ENCODE results near the gene STK32B. TPM values are rescaled to one million over a fixed set of nuclear protein-coding genes. Genes with fewer than 3 reads are reported as not detected.

The STK32B gene
- total and polyA plus RNA-seq, 8 donors, result 0.55 to 6.6 (median 1.6) TPM

- H3K4me1 ChIP-seq, result no peaks in the 10 kb centered on the region
- no peaks in the 10 kb centered on the region for H3K27me3 ChIP-seq
- intact Hi-C loops (cut with DNase I), result no loop called here
- TF ChIP-seq CTCF (IDR thresholded peaks at IDR 0.05), result no peak
- 62 to 75% methylated on average over 4 of the region's 4 CpGs for WGBS, 2 donors
- DNase-seq (no peak), ATAC-seq (no peak), FAIRE-seq (no peak)
- no peaks in the 10 kb centered on the region for H3K36me3 ChIP-seq
- H3K27ac ChIP-seq, result no peak overlapping the region
- no peaks in the 10 kb centered on the region for H3K9me3 ChIP-seq
- H3K4me3 ChIP-seq, result no peak overlapping the region
Observed at GRCh38 chr4:5412296-5412695, 361.0 kb downstream of the STK32B start.

- H3K4me3 ChIP-seq, result no peak overlapping the region
- intact Hi-C loops (cut with DNase I), result no loop called here
- no peaks in the 10 kb centered on the region for H3K9me3 ChIP-seq
- no peak for ATAC-seq
- FAIRE-seq, result no peak
- DNase-seq, result no peak
- H3K36me3 ChIP-seq, result no peaks in the 10 kb centered on the region
- no peaks in the 10 kb centered on the region for H3K4me1 ChIP-seq
- H3K27ac ChIP-seq, result no peak overlapping the region
- no peak for TF ChIP-seq CTCF (IDR thresholded peaks at IDR 0.05)
- WGBS, 2 donors, result 82 to 100% methylated on average over 1 of the region's 1 CpG
- no peaks in the 10 kb centered on the region for H3K27me3 ChIP-seq
Observed at GRCh38 chr4:5412751-5413150, 361.5 kb downstream of the STK32B start.

GRCh38 chr4:5416637-5417036, 365.4 kb downstream of the STK32B start:
- DNase-seq (no peak), ATAC-seq (no peak), FAIRE-seq (no peak)
- WGBS, 2 donors, result 72 to 81% methylated on average over 7 of the region's 7 CpGs
- intact Hi-C loops (cut with DNase I), result no loop called here
- Histone ChIP-seq H3K9me3 (no peaks in the 10 kb centered on the region), H3K4me3 (no peak overlapping the region), H3K4me1 (no peaks in the 10 kb centered on the region), H3K27me3 (no peaks in the 10 kb centered on the region), H3K36me3 (no peaks in the 10 kb centered on the region), H3K27ac (no peak overlapping the region)
- no peak for TF ChIP-seq CTCF (IDR thresholded peaks at IDR 0.05)

GRCh38 chr4:5420266-5420665, 369.0 kb downstream of the STK32B start:
- TF ChIP-seq CTCF (IDR thresholded peaks at IDR 0.05), result no peak
- Histone ChIP-seq H3K9me3 (no peaks in the 10 kb centered on the region), H3K27me3 (no peaks in the 10 kb centered on the region), H3K36me3 (no peaks in the 10 kb centered on the region), H3K4me3 (no peak overlapping the region), H3K27ac (no peak overlapping the region), H3K4me1 (no peaks in the 10 kb centered on the region)
- no peak for DNase-seq
- intact Hi-C loops (cut with DNase I), result no loop called here
- 64 to 70% methylated on average over 6 of the region's 6 CpGs for WGBS, 2 donors
- FAIRE-seq, result no peak
- ATAC-seq, result no peak

GRCh38 chr4:5421416-5421815, 370.1 kb downstream of the STK32B start:
- DNase-seq (no peak), ATAC-seq (no peak), FAIRE-seq (no peak)
- Histone ChIP-seq H3K27me3 (no peaks in the 10 kb centered on the region), H3K4me3 (no peak overlapping the region), H3K36me3 (no peaks in the 10 kb centered on the region), H3K27ac (no peak overlapping the region), H3K9me3 (no peaks in the 10 kb centered on the region), H3K4me1 (no peaks in the 10 kb centered on the region)
- intact Hi-C loops (cut with DNase I), result no loop called here
- 49 to 59% methylated on average over 3 of the region's 3 CpGs for WGBS, 2 donors
- TF ChIP-seq CTCF (IDR thresholded peaks at IDR 0.05), result no peak
